Measurements from ENCODE around the gene STRBP.

The STRBP gene

DNA sequence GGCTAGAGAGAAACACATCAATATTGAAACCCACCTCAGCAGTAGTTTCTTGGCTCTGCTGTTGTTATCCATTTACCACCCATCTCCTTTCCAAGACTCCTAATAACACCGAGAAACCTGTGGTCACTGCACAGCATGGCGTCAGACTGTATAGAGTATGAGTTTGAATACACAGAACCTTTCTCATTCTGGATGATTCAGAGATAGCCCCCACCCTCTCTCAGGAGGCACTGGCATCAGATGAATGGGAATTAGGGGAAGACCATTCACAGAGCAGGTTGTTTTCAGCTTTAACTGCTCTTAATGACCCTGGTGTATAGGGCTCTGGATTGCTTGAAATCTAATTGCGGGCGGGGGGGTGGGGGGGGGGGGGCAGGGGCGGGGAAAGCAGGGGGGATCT is 148.3 kb downstream of the STRBP start:
- Histone ChIP-seq H3F3A (ENCODE audit: insufficient read depth, low read length) (no peaks in the 10 kb centered on the region), H2AFZ (ENCODE audit: low read length) (no peak overlapping the region), H3K9me3 (replicated peaks; ENCODE audit: insufficient read depth, low read length) (no peaks in the 10 kb centered on the region), H3K27ac (ENCODE audit: low read length) (no peak overlapping the region), H3K27me3 (replicated peaks; ENCODE audit: insufficient read depth, low read length) (no peaks in the 10 kb centered on the region), H3K4me1 (ENCODE audit: low read length) (no peaks in the 10 kb centered on the region), H3K79me2 (ENCODE audit: low read length) (no peaks in the 10 kb centered on the region), H3K9me2 (replicated peaks; ENCODE audit: insufficient read depth, low read length) (no peaks in the 10 kb centered on the region), H3K36me3 (replicated peaks; ENCODE audit: insufficient read depth, low read length) (no peaks in the 10 kb centered on the region), H3K4me3 (ENCODE audit: low read length) (no peak overlapping the region), H4K20me1 (ENCODE audit: insufficient read depth, low read length) (no peaks in the 10 kb centered on the region), H3K4me2 (ENCODE audit: low read depth, low read length) (no peak overlapping the region), H3K9ac (ENCODE audit: low read length) (no peak overlapping the region)
- DNase-seq, result no peak
- no peak for TF ChIP-seq EZH2phosphoT487 (IDR thresholded peaks at IDR 0.05; ENCODE audit: low read length)
- TF ChIP-seq EZH2 (optimal IDR thresholded peaks at IDR 0.05; ENCODE audit: low read depth, low read length), result no peak
- TF ChIP-seq, protein P1, sequence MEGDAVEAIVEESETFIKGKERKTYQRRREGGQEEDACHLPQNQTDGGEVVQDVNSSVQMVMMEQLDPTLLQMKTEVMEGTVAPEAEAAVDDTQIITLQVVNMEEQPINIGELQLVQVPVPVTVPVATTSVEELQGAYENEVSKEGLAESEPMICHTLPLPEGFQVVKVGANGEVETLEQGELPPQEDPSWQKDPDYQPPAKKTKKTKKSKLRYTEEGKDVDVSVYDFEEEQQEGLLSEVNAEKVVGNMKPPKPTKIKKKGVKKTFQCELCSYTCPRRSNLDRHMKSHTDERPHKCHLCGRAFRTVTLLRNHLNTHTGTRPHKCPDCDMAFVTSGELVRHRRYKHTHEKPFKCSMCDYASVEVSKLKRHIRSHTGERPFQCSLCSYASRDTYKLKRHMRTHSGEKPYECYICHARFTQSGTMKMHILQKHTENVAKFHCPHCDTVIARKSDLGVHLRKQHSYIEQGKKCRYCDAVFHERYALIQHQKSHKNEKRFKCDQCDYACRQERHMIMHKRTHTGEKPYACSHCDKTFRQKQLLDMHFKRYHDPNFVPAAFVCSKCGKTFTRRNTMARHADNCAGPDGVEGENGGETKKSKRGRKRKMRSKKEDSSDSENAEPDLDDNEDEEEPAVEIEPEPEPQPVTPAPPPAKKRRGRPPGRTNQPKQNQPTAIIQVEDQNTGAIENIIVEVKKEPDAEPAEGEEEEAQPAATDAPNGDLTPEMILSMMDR (IDR thresholded peaks at IDR 0.05; ENCODE audit: low read length), result no peak

DNA sequence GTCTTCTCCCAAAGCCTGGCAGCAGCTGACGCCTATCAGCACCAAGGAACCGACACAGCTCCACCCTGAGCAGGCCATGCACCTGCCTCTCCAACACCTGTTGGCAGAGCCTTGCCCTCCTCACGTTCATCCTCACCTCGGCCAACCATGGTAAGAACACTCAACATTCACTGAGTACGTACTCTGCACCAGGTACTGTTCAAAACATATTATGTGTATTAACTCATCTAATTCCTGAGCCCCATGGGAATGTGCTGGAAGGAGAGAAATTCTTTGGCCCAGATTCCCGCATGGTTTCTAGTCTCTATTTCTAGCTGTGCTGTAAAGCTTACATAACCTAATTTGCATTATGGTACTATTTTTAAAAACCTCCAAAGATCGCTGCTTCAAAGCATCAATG is 148.8 kb downstream of the STRBP start:
- Histone ChIP-seq H3K9ac (ENCODE audit: low read length) (no peak overlapping the region), H3K36me3 (replicated peaks; ENCODE audit: insufficient read depth, low read length) (no peaks in the 10 kb centered on the region), H3K27ac (ENCODE audit: low read length) (no peak overlapping the region), H2AFZ (ENCODE audit: low read length) (no peak overlapping the region), H3K79me2 (ENCODE audit: low read length) (no peaks in the 10 kb centered on the region), H4K20me1 (ENCODE audit: insufficient read depth, low read length) (no peaks in the 10 kb centered on the region), H3K4me2 (ENCODE audit: low read depth, low read length) (no peak overlapping the region), H3K9me3 (replicated peaks; ENCODE audit: insufficient read depth, low read length) (no peaks in the 10 kb centered on the region), H3K4me3 (ENCODE audit: low read length) (no peak overlapping the region), H3K27me3 (replicated peaks; ENCODE audit: insufficient read depth, low read length) (no peaks in the 10 kb centered on the region), H3F3A (ENCODE audit: insufficient read depth, low read length) (no peaks in the 10 kb centered on the region), H3K9me2 (replicated peaks; ENCODE audit: insufficient read depth, low read length) (no peaks in the 10 kb centered on the region), H3K4me1 (ENCODE audit: low read length) (no peaks in the 10 kb centered on the region)
- DNase-seq, result no peak
- TF ChIP-seq, protein P1 (IDR thresholded peaks at IDR 0.05; ENCODE audit: low read length), result no peak
- TF ChIP-seq EZH2 (optimal IDR thresholded peaks at IDR 0.05; ENCODE audit: low read depth, low read length) (no peak), EZH2phosphoT487 (IDR thresholded peaks at IDR 0.05; ENCODE audit: low read length) (no peak)

DNA sequence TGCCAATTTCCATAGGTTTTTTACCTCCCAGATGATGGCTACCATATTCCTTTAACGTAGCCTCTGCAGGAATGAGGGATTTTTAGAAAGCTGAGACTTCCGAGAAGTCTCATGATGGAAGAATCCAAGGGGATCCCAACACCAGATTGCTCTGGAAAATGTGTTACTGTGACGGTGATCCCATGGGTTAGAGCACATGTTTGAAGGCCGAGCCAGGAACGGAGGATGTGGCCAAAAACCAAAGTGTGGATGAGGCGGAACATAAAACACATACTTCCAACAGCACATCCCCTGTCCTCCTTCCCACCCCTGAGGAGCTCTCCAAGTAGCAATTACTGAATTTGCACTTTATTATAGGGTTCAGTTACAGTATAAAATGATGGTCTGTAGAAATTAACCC is 152.3 kb downstream of the STRBP start:
- Histone ChIP-seq H2AFZ (ENCODE audit: low read length) (no peak overlapping the region), H3F3A (ENCODE audit: insufficient read depth, low read length) (peaks cover 24% of the 10 kb centered on the region), H3K9me3 (replicated peaks; ENCODE audit: insufficient read depth, low read length) (no peaks in the 10 kb centered on the region), H3K36me3 (replicated peaks; ENCODE audit: insufficient read depth, low read length) (no peaks in the 10 kb centered on the region), H3K9me2 (replicated peaks; ENCODE audit: insufficient read depth, low read length) (no peaks in the 10 kb centered on the region), H3K4me2 (ENCODE audit: low read depth, low read length) (no peak overlapping the region), H3K79me2 (ENCODE audit: low read length) (no peaks in the 10 kb centered on the region), H3K4me1 (ENCODE audit: low read length) (peaks cover 21% of the 10 kb centered on the region), H3K27ac (ENCODE audit: low read length) (no peak overlapping the region), H3K27me3 (replicated peaks; ENCODE audit: insufficient read depth, low read length) (no peaks in the 10 kb centered on the region), H3K9ac (ENCODE audit: low read length) (no peak overlapping the region), H3K4me3 (ENCODE audit: low read length) (no peak overlapping the region), H4K20me1 (ENCODE audit: insufficient read depth, low read length) (no peaks in the 10 kb centered on the region)
- no peak for TF ChIP-seq EZH2phosphoT487 (IDR thresholded peaks at IDR 0.05; ENCODE audit: low read length)
- TF ChIP-seq EZH2 (optimal IDR thresholded peaks at IDR 0.05; ENCODE audit: low read depth, low read length), result no peak
- TF ChIP-seq, protein P1 (IDR thresholded peaks at IDR 0.05; ENCODE audit: low read length), result no peak
- no peak for DNase-seq
